Fibroblast of pulmonary artery (primary cell): ENCODE measurements around the gene VAMP7.
"Not testable (repeated sequence)": the region's sequence is repeated elsewhere in the genome, so short reads cannot be mapped to it uniquely, and the experiment has no call there.

ENCODE experiments used
- DNase-seq: peaks from one replicate; pipeline ENCODE4 v3.0.0-alpha.2; 2010; ENCODE audit warnings: low read depth
- H3K4me3 ChIP-seq: replicated peaks from 2 replicates; pipeline ENCODE4 v1.5.1; 2011; ENCODE audit warnings: low read depth, mild to moderate bottlenecking, control low read depth, low read length, moderate library complexity
- TF ChIP-seq, protein P1 (sequence below): IDR thresholded peaks from 2 replicates; pipeline ENCODE4 v1.5.1; 2011; ENCODE audit warnings: mild to moderate bottlenecking, control low read depth, low read length, inconsistent platforms; ENCODE audit errors: missing control alignments

The VAMP7 gene

DNA sequence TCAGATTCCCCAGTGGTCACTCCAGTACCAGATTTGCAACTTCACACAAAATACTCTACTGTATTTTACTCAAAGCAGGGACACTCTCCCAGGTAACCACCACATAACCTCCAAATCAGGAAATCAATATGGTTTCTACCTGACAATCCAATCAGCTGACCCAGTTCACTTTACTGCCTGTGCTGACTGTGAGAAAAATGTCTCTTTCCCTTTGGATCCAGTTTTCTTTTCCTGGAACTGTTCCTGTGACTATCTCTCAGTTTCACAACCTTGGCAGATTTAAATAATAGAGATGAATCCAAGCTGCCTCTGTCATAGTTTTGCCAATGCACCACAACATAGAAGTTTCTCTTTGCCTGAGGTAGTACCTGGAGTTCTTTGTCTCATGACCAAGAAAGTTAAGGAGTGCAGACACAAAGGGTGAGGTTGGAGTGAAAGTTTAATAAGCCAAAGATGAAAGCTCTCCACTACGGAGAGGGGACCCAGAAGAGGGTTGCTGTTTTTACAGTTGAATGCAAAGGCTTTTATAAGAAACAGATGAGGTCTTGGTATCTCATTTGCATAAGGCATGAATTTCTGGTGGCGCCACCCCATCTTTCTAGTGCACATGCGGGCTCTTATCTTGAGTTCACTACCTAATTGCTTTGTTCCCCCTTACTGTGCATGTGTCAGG lies 86.6 kb downstream of the VAMP7 start:
- no peak for DNase-seq
- TF ChIP-seq, protein P1, sequence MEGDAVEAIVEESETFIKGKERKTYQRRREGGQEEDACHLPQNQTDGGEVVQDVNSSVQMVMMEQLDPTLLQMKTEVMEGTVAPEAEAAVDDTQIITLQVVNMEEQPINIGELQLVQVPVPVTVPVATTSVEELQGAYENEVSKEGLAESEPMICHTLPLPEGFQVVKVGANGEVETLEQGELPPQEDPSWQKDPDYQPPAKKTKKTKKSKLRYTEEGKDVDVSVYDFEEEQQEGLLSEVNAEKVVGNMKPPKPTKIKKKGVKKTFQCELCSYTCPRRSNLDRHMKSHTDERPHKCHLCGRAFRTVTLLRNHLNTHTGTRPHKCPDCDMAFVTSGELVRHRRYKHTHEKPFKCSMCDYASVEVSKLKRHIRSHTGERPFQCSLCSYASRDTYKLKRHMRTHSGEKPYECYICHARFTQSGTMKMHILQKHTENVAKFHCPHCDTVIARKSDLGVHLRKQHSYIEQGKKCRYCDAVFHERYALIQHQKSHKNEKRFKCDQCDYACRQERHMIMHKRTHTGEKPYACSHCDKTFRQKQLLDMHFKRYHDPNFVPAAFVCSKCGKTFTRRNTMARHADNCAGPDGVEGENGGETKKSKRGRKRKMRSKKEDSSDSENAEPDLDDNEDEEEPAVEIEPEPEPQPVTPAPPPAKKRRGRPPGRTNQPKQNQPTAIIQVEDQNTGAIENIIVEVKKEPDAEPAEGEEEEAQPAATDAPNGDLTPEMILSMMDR: no peak
- H3K4me3 ChIP-seq: no peak overlapping the region

DNA sequence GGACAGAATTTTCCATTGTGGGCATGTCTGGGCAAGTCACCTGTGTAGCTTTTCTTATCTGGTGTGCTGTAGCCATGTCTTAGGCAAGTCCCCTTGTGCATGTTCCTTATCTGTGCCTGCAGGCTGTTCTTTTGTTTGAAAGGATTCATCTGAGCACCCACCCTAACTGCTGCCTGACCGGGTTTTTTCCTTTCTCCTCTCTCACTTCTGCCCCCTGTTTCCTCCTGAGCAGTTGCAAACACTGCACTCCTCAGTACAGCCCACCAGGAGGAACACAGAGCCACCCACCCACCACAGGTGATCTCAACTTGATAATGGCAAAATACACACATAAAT lies 87.1 kb downstream of the VAMP7 start:
- H3K4me3 ChIP-seq: no peak overlapping the region
- DNase-seq: no peak
- TF ChIP-seq, protein P1: no peak

DNA sequence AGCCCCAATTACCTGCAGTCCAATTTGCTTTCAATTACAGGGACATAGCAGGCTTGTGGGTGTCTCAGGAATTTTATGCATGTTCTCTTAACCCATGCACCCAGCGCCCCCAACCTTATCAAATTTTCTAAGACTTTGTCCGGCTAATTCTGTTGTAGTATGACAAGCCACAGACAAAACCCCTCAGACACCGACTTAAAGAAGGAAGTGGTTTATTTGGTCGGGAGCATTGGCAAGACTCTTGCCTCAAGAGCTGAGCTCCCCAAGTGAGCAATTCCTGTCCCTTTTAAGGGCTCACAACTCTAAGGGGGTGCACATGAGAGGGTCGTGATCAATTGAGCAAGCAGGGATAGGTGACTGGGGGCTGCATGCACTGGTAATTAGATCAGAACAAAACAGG lies 87.6 kb downstream of the VAMP7 start:
- TF ChIP-seq, protein P1: no peak
- DNase-seq: no peak
- no peak overlapping the region for H3K4me3 ChIP-seq

DNA sequence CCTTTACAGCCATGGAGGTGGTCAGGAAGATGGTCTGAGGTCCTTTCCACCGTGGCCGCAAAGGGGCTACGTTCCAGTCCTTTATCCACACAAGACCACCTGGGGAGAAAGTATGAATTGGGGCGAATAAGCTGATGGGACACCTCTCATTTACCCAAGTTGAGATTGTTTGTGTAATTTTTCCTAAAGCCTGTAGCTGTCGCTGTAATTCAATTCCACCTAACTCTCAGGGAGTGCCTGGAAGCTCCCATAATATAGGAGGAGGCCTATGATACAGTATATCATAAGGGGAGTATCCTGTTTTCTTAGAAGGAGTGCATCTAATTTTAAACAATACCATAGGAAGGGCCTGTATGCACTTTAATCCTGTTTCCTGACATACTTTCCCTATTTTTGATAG lies 90.5 kb downstream of the VAMP7 start:
- DNase-seq: not testable (repeated sequence)

DNA sequence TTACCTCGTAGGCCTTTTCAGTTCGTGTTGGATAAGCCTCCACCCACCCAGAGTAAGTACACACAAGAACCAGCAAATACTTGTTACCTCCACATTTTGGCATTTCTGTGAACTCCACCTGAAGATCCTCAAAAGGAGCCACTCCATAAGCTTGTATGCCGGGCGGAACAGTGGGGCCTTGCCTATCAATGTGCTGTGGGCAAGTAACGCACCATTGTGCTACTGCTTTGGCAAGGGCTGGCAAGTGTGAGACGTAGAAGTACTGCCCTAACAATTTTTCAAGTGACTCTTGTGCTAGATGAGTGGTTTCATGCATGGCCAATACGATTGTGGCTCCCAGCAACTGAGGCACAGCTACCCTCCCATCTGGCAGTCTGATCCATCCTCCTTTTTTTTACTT lies 91.1 kb downstream of the VAMP7 start:
- not testable (repeated sequence) for DNase-seq, H3K4me3 ChIP-seq

More for the DNA sequence above, 90.5 kb downstream of the VAMP7 start:
- not testable (repeated sequence) for H3K4me3 ChIP-seq

DNA sequence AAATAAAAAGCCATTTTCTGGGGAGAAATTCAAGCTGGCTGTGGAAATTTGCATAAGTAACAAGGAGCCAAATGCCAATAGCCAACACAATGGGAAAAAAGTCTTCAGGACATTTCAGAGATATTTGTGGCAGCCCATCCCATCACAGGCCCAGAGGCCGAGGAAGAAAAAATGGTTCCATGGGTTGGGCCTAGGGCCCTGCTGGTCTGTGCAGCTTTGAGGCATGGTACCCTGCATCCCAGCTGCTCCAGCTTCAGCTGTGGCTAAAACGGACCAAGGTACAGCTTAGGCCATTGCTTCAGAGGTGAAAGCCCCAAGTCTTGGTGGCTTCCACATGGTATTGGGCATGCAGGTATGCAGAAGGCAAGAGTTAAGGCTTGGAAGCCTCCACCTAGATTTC lies 102.2 kb downstream of the VAMP7 start:
- DNase-seq: no peak
- no peak overlapping the region for H3K4me3 ChIP-seq
- TF ChIP-seq, protein P1: no peak

DNA sequence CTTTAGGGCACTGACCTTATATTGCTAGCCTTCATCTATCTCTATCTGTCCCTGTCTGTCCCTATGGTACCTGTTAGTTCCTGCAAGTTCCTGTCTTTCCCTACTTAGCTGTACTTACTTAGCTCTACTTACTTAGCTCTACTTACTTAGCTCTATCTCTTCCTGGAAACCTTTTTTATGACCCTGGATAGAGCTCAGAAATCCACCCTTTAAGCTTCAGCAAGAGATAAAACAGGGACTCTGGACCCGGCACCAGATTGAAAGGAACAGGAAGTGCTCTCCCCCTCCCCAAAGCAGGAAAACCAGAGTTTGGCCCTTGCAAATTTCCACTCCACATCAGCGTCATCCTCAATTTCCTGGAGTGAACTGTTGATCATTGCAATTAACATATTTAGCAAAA lies 104.1 kb downstream of the VAMP7 start:
- H3K4me3 ChIP-seq: no peak overlapping the region
- no peak for DNase-seq
- TF ChIP-seq, protein P1: no peak

DNA sequence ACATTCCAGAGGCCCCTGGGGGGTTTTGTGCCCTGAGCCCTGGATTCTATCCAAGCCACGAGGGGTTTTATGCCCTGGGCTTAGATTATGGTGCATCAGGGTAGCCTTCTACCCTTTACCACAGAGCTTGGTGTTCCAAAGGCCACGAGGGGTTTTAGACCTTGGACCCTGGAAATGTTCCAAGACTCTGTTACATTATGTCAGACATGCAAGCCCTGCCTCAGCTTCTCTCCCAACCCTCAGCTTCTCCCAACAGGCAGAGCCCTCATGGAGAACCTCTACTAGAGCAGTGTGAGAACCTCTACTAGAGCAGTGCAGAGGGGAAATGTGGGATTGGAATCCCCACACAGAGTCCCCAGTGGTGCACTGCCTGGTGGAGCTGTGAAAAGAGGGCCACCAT lies 105.8 kb downstream of the VAMP7 start:
- not testable (repeated sequence) for DNase-seq, H3K4me3 ChIP-seq

DNA sequence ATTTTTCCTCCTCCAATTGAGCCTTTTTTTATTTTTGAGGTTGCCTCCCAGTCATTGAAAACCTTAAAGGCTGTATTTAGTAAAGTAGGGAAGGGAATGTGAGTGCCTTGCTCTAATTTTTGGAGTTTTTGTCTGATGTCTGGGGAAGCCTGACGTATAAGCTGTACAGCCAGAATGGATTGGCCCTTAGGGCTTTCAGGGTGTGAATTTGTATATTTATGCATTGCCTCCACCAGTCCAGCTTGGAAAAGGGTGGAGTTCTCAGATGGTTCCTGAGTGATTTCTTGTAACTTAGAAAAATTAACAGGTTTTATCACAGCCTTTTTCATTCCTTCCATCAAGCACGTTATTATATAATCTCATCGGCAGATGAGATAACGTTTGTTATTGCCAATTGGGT lies 107.7 kb downstream of the VAMP7 start:
- TF ChIP-seq, protein P1: no peak
- H3K4me3 ChIP-seq: no peak overlapping the region
- no peak for DNase-seq
